Fibroblast of skin of right biceps (primary cell): ENCODE measurements around the gene IRF7.
A peak's percentile ranks its signal among the peaks of the same experiment; 100 is the strongest.
"Not testable (repeated sequence)": the region's sequence is repeated elsewhere in the genome, so short reads cannot be mapped to it uniquely, and the experiment has no call there.

ENCODE experiments used
- DNase-seq: peaks from one replicate; pipeline ENCODE4 v3.0.0-alpha.2; 2013

The IRF7 gene

DNA sequence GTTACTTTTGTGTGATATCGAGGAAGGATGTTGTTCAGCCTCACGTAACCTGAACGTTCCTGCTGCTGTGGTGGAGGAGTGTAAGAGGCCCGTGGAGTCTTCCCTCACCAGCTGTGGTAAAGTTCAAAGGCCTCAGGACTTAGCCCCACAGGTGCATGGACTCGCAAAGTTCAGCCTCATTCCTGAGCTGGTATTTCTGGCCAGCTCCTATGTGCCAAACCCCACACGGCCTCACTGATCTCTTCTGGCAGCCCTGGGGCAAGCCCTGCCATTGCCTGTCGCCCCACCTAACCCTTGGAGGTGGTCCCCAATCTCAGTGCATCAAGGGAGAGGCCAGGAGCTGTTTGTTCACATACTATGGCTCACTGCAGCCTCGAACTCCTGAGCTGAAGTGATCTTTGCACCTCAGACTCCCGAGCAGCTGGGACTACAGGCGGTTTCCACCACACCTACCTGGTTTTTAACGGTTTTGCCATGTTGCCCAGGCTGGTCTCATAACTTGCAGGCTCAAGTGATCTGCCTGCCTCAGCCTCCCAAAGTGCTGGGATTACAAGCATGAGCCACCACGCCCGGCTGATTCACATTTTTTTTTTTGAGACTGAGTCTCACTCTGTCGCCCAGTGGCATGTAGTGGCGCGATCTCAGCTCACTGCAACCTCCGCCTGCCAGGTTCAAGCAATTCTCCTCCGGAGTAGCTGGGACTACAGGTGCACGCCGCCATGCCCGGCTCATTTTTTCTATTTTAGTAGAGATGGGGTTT is 37.3 kb downstream of the IRF7 start:
- no peak for DNase-seq

DNA sequence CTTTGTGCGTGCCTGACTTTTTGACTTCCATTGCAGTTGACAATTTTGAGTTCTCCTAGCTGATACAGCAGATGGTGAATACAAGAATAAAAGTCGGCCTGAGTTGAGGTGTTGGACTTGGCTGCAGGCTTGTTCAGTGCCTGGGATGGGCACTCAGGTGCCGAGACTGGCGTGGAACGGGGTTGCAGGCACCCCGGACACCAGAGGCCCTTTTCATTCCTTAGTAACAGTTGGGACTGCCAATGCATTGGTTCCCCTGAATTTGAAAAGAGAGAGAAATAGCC is 38.2 kb downstream of the IRF7 start:
- no peak for DNase-seq

DNA sequence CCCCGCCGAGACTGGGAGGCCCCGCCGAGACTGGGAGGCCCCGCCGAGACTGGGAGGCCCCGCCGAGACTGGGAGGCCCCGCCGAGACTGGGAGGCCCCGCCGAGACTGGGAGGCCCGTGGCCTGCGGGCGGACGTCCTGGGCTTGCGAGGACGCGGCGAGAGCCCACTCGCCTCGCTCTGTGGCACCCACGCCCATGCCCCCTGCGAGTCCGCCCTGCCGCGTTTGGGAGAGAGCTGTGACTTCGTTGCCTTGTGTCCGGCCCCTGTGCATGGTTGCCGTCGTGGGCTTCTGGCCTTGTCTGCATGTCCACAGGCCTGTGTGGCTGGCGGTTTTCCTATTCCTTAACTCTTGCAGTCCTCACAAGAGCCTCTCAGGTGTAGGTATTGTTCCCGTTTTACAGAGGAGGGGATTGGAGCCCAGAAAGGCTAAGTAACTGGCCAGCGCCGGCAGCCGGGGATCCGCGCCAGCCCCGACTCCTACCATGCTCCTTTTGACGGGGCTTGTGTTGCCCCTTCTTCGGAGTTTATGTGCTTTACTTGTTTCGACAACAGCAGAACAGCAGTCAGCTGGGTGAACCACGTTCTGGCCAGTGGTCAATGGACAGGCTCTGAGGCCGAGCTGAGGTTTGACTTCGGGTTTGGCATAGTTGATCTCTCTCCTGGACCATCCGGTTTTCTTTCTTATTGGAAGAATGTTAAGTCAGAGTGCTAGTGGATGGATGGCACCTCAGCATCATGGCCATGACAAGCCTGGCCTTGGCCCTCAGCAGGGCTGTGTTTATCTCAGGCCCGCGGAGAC is 38.7 kb downstream of the IRF7 start:
- no peak for DNase-seq

DNA sequence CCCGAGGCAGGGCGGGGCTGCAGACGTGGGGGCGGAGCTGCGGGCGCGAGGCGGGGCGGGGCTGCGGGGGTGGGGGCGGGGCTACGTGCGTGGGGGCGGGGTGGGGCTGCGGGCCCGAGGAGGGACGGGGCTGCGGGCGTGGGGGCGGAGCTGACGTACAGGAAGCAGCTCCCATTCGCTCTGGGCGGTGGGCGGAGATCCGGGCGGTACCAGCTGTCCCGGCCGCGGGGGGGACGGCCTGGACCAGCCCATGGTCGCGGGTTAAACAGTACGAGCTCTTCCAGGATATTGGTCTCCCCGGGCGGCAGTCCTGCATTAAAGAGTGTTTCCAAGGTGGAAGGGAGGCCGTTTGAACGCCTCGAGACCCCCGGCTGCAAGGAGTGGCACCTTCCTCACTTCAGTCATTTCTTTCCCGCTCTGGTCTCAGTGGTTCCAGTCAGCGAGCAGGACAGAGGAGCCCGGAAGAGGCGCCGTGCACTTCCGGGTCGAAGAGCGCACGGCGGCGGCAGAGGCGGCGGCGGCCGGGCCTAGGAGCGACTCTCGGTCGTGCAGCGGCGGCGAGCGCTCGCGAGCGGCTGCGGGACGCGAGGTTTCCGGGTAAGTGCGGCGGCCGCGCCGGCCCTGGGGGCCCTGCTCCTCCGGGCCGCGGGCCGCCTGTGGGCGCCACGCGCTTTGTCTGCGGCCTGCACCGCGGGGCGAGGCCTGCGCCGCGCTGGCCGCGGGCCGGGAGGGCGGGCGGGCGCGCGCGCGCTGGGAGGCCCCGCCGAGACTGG is 39.6 kb downstream of the IRF7 start, which contains the start of gene PHRF1:
Gene PHRF1, plus strand, starts transcription at position 475 of the 773 bp plus-strand sequence. CDS start 5,043 bp downstream, outside the sequence.
- DNase-seq, result peak; percentile 94

DNA sequence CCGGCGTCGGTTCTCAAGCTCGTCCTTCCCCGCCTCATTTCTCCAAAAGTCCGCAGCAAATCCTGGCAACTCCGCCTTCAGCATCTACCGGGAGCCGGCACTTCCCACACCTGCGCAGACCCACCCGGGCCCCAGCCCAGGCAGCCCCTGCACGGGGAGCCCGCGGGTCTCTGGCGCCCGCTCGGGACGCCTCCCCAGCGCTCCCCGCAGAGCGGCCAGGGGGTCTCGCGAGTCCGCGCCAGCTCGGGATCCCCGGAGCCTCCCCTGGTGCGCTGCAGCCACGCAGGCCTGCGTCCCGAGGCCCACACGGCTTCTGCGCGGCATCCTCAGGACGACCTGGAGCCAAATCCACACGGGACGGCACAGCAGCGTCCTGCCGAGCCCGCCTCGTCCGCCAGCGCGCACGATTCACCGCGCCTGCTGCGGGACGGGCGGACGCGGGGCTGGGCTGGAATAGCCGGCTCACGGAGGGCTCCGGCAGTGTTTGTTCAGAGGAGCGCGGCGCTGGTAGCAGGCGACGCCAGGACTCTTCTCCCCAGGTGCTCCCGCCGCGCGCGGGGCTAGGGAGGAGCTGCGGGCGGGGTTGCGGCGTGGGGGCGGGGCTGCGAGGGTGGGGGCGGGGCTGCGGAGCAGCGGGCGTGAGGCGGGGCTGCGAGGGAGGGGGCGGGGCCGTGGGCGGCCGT is 40.3 kb downstream of the IRF7 start:
- DNase-seq, result no peak

DNA sequence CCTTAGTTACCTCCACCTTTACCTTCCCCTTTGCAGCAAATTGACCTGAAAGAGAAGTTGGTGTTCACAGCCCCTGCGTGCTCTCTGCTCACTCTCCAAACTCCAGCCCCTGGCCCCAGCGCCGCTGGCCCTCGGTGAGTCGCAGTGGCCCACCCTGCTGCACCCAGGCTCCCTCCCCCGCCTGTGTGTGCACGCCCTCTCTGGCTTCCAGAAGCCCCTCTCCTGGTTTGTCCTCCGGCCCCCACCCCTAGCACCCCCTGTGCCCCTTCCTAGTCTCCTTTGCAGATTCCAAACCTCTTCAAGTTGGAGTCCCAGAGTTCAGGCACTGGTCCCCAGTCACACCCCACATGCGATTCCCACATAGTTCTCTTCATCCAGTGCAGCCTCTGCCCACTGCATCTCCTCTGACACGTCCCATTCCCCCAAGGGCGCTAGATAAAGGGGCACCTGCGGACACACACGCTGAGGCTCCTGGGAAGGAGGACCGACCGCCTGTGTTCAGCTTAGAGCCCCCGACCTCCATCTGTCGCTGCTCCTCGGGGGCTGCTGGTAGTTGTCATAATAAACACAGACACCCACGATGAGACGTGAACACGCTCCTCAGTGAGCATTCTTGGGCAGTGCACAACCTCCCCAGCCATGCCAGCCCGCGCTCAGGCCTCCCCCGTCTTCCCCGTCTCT is 41.0 kb downstream of the IRF7 start:
- no peak for DNase-seq

DNA sequence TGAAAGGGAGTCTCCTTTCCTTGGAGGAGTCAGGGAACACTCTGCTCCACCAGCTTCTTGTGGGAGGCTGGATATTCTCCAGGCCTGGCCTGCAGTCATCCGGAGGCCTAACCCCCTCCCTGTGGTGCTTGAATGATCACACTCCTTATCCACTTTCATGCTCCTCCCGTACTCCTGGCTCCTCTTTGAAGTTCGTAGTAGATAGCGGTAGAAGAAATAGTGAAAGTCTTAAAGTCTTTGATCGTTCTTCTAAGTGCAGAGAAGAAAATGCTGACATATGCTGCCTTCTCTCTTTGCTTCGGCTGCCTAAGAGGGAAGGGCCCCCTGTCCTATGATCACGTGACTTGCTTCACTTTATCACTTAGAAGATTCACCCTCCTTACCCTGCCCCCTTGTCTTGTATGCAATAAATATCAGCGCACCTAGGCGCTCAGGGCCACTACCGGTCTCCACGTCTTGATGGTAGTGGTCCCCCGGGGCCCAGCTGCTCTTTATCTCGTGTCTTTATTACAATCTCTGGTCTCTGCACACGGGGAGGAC is 41.6 kb downstream of the IRF7 start:
- not testable (repeated sequence) for DNase-seq

DNA sequence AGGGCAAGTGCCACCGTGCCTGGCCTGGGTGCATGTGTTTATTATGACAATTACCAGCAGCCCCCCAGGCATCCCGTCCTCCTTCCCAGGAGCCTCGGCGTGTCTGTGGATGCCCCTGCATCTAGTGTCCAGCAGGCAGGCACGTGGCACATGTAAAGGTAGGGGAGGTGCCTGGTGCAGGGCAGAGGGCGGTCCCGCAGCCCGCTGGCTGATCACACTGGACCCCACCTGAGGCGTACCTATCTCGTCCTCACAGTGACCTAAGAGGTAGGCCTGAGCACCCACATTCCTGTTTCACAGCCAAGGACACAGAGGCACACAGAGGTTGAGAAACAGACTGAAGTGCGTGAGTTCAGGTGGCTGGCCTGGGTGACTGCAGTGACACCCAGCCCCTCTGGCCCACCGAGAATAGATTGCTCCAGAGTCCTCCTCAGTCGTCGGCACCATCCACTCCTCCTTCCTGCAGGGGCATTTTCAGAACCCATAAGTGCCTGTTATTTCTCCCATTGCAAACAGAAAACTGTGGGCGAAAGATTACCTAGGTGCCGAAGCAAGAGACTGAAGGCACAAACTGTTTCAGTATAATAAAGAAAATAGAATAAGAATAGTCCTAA is 42.5 kb downstream of the IRF7 start:
- DNase-seq, result no peak

DNA sequence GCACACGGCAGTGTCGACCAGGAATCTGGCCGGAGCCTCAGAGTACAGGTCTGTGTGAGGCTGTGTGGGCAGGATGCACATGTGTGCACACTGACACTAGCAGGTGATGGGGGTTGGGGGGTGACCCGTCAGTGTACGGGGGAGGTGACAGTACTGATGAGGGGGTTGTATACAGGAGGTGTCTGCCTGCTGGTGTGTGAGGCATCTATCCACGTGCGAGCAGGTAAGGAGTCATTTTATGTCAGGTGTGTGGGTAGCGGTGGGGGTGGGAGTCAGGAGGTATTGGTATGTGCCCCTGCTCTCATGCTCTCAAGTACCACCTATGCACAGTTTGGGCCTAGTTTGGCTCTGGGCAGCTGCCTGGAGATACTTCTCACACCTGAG is 44.0 kb downstream of the IRF7 start:
- DNase-seq, result no peak

DNA sequence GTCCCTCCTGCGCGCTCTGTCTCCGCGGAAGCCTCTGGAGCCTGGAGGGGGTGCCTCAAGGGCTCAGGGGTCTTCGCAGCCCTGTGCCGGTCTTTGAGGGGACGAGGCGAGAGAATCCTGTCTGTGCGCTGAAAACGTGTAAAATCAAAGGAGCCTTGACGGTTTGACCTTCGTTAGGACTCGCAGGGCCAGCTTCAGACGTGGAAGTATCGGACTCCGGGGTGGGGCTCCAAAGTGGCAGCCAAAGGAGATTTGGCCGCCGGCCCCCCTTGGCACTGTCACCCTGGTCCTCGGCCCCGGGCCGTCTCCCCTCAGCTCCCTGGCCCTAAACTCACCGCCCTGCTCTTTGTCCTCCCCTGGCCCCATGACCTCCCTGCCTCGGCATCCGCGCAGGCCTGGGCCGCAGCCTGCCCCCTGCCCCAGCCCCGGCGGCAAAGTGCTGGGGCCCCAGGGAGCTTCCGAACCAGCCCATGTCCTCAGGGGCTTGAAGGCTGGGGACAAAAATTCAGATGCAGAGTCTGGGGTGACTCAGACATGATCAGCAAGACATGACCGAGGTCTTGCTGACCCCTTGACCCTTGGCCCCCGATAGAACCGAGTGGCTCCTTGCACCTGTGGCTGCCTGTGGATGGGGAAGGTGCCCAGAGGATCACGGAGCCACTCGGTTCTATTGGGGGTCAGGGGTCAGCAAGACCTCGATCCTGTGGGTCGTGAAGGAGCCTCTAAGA is 46.4 kb downstream of the IRF7 start:
- no peak for DNase-seq

DNA sequence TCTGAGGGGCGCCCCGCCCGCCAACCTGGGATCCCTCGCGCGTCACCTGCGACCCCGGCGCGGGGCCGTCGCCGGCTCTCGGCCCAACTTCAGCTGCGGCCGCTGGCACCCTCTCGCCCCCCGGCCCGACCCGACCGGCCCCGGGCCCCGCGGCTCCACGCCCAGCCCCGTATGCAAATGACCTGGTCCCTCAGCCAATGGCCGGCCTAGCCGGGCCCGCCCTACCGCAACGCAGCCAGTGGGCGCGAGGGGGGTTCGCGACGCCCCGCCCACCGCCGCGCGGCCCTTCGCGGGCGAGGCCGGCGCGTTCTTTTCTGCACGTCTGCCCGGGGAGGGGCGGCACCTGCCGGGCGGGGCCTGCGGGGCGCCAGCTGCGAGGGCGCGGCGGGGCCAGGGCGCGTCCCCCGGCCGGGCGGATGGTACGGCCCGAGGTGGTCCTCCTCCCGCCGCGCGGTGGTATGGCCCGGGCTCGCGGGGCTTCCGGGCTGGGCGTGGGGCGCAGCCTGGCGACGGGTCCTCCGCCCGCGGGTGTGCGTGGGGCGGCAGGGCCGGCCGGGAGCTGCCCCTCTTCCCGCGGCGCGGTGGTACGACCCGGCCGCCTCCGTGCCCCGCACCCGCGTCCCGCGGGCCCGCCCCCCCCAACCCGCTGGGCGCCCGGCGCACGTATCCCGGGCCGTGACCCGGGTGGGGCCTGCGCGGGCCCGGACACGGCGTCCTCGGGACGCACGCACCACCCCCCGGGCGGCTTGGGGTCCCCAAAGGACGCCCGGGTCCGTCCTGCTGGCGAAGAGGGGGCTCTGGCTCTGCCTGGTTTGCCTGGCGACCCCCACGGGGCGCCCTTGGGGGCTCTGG is 47.2 kb downstream of the IRF7 start:
- peak; percentile 96 for DNase-seq

DNA sequence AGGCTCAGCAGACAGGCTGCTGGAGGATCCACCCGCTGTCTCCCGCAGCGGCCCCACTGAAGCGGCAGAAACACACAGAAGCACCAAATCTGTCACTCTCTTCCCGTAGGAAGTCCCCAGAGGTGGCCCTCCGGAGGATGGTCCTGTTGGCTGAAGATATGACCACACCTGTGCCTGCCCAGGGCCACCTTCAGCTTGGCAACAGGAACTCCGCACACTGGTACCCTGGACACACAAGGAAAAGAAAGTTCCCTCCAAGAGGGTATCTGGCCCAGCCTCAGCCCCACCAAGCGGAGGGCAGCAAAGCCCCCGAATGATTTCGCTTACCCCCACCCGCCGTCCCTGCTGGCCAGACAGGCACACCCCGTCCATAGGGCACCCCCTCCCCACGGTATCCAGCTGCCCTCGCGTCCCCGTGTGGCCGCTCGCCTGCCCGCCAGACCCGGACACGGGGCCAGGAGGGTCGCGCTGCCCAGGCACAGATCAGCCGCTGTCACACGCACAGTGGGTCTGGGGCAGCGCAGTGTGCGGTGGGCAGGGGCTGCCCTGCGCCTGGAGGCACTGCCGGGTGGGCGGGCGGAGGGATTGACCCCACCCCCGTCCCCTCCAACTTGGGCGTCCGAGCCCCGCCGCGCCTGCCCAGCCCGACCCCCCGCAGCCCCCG is 48.0 kb downstream of the IRF7 start:
- DNase-seq, result no peak

DNA sequence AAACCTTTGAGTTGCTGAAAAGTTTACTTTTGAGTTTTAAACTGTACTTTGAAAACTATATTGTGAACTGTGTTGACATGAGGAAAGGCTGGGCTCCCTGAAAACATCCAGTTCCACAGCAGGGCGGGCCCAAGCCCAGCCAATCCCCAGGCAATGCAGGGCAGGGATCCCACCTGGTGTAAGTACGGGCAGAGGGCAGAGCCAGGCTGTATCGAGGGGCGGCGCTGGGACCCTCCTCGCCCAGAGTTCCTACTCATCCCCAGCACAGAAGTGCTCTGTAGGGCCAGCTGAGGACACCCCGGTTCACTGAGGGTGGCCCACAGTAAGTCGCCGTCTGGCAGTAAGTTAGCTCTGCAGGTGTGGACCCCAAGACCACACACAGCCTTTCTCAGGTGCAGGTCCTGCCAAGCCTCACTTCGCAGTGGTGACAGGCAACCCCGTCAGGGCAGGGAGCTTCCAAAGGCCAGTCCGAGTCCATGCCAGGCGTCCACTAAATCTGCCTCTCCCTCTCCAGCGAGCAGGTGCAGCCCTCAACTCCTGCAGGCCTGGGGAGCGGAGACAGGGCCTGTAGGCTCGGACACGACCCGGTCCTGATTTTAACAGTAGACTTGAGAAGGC is 48.6 kb downstream of the IRF7 start:
- DNase-seq, result no peak

DNA sequence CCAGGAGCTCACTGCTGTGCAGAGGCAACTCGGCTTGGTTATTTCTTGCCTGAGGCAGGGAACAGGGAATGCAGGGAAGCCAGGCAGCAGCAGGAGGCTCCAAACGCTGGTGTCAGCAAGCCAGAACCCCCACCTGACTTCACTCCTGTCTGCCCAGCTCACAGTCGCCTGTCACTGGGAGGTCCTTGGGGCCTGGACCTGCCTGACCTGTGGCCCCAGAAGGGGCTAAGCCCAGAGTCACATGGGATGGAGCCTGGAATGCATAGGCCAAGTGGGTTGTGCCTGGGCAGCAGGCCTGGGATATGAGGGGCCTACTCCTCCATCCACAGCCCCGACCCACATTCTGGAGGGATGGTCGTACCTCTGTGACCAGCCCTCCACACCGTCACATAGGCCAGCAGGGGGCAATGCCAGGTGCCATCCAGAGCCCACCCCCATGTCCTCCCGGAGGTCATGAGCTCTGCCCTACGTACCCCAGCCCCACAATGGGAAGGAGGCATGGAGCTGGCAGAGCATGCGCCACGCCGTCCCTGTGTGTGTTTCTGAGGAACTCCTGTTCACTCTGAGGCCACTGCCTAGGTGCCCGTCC is 49.7 kb downstream of the IRF7 start:
- DNase-seq, result no peak

DNA sequence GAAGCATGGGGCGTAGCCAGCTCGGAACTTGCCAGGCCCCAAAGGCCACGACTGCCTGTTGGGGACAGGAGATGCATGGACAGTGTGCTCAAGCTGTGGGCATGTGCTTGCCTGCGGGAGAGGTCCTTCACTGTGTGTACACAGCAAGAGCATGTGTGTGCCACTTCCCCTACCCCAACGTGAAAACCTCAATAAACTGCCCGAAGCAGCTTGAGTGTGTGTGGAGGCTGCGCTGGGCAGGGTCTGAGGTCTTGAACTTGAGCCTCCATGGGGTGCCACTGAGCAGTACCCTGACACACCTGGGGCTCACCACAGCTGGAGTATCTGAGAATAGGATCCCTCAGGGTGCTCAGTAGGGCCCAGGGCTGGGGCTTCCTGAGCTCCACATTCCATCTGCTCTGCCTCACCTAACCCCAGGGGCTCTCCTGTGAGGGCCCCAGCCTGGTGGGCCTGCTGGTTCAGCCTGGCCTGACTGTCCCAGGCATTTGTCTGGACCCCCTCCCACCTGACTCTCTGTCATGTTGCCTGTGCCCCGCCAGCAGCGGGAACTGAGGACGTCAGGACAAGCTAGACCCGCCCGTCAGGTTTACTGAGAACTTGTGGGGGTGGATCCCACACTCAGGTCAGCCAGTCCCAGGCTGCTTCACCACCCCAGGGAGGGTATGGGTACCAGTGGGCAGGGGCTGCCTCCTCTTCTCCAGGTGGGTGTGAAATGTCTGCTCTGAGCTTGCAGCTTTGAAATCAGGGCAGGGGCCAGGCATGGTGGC is 51.8 kb downstream of the IRF7 start:
- DNase-seq, result no peak

DNA sequence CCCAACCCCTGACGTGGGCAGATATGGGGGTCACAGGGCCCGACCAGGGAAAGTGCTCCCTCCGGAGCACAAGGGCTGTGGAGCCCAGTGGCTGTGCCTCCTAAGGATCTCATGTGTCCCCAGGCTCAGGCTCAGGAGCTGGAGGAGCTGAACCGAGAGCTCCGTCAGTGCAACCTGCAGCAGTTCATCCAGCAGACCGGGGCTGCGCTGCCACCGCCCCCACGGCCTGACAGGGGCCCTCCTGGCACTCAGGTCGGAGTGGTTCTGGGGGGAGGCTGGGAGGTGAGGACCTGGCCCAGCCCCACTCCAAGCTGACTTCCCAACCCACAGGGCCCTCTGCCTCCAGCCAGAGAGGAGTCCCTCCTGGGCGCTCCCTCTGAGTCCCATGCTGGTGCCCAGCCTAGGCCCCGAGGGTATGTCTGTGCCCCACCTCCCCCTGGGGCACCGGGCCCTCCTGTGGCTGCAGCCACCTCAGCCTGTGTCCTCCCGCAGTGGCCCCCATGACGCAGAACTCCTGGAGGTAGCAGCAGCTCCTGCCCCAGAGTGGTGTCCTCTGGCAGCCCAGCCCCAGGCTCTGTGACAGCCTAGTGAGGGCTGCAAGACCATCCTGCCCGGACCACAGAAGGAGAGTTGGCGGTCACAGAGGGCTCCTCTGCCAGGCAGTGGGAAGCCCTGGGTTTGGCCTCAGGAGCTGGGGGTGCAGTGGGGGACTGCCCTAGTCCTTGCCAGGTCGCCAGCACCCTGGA is 52.5 kb downstream of the IRF7 start:
- DNase-seq, result no peak
